Liver (tissue), 9 donors: Measurements from ENCODE around the gene NKAIN2. TPM values are rescaled to one million over a fixed set of nuclear protein-coding genes. Genes with fewer than 3 reads are reported as not detected.

Experiments
- DNase-seq: peaks from one replicate; pipeline ENCODE4 v3.0.0-alpha.2; 2017; ENCODE audit warnings: low spot score
- H3K27ac ChIP-seq, 2 donors: one replicate each; pipeline ENCODE4 v1.7.0; 2013; ENCODE audit warnings: inconsistent platforms in 2 of 2, low read length in 2 of 2, control low read depth in 1 of 2, low read depth in 1 of 2, mild to moderate bottlenecking in 1 of 2
- H3K27me3 ChIP-seq, 4 donors: one replicate each; pipeline versions ENCODE4 v1.6.1 to v1.7.0; 2013; ENCODE audit warnings: low read length in 3 of 4, inconsistent platforms in 1 of 4, mild to moderate bottlenecking in 1 of 4, moderate library complexity in 1 of 4; ENCODE audit not compliant: control insufficient read depth in 4 of 4, insufficient read depth in 4 of 4
- H3K36me3 ChIP-seq, 4 donors: one replicate each; pipeline versions ENCODE4 v1.6.1 to v1.7.0; 2013; ENCODE audit warnings: low read length in 3 of 4, mild to moderate bottlenecking in 3 of 4, low read depth in 1 of 4, moderate library complexity in 1 of 4; ENCODE audit not compliant: control insufficient read depth in 4 of 4, insufficient read depth in 3 of 4
- H3K4me1 ChIP-seq, 4 donors: one replicate each; pipeline versions ENCODE4 v1.6.1 to v1.7.0; 2013; ENCODE audit warnings: low read length in 3 of 4, mild to moderate bottlenecking in 3 of 4, moderate library complexity in 1 of 4; ENCODE audit not compliant: control insufficient read depth in 4 of 4, insufficient read depth in 4 of 4
- H3K4me3 ChIP-seq, 3 donors: one replicate each; pipeline versions ENCODE4 v1.6.1 to v1.7.0; 2013; ENCODE audit warnings: low read length in 3 of 3, control low read depth in 1 of 3, low read depth in 1 of 3, mild to moderate bottlenecking in 1 of 3
- H3K9ac ChIP-seq, 2 donors: one replicate each; pipeline ENCODE4 v1.7.0; 2013; ENCODE audit warnings: low read length in 2 of 2, mild to moderate bottlenecking in 2 of 2, moderate library complexity in 2 of 2, control low read depth in 1 of 2, low read depth in 1 of 2
- H3K9me3 ChIP-seq, 4 donors: one replicate each; pipeline versions ENCODE4 v1.6.1 to v1.7.0; 2013; ENCODE audit warnings: low read length in 3 of 4; ENCODE audit not compliant: control insufficient read depth in 4 of 4
- EGR1 ChIP-seq, 2 donors: IDR thresholded peaks; 2 replicates each; pipeline ENCODE4 v1.6.1; 2016 to 2018; ENCODE audit warnings: antibody characterized with exemption in 2 of 2, low read depth in 2 of 2
- FOXA1 ChIP-seq: IDR thresholded peaks from 2 replicates; pipeline ENCODE4 v1.6.1; 2016; ENCODE audit warnings: antibody characterized with exemption
- FOXA2 ChIP-seq: IDR thresholded peaks from 2 replicates; pipeline ENCODE4 v1.6.1; 2016; ENCODE audit warnings: antibody characterized with exemption
- GABPA ChIP-seq, 2 donors: IDR thresholded peaks in 1 of 2; conservative IDR thresholded peaks in 1 of 2; 2 replicates each; pipeline ENCODE4 v1.6.1; 2016; ENCODE audit warnings: antibody characterized with exemption in 2 of 2, mild to moderate bottlenecking in 1 of 2, moderate library complexity in 1 of 2
- HNF4A ChIP-seq, 2 donors: conservative IDR thresholded peaks; 2 replicates each; pipeline ENCODE4 v1.6.1; 2016; ENCODE audit warnings: antibody characterized with exemption in 2 of 2, mild to moderate bottlenecking in 2 of 2
- HNF4G ChIP-seq: IDR thresholded peaks from 2 replicates; pipeline ENCODE4 v1.6.1; 2016; ENCODE audit warnings: antibody characterized with exemption
- JUND ChIP-seq, 2 donors: IDR thresholded peaks; 2 replicates each; pipeline ENCODE4 v1.6.1; 2016; ENCODE audit warnings: antibody characterized with exemption in 2 of 2
- NR2F2 ChIP-seq: IDR thresholded peaks from 2 replicates; pipeline ENCODE4 v1.6.1; 2016; ENCODE audit warnings: antibody characterized with exemption
- RAD21 ChIP-seq, 2 donors: IDR thresholded peaks; 2 replicates each; pipeline ENCODE4 v1.6.1; 2016; ENCODE audit warnings: antibody characterized with exemption in 2 of 2, mild to moderate bottlenecking in 2 of 2
- RXRA ChIP-seq, 2 donors: IDR thresholded peaks; 2 replicates each; pipeline ENCODE4 v1.6.1; 2017 to 2018; ENCODE audit warnings: antibody characterized with exemption in 2 of 2, mild to moderate bottlenecking in 1 of 2
- SP1 ChIP-seq: IDR thresholded peaks from 2 replicates; pipeline ENCODE4 v1.6.1; 2018; ENCODE audit warnings: antibody characterized with exemption, mild to moderate bottlenecking
- TAF1 ChIP-seq: conservative IDR thresholded peaks from 2 replicates; pipeline ENCODE4 v1.6.1; 2016; ENCODE audit warnings: antibody characterized with exemption, mild to moderate bottlenecking
- YY1 ChIP-seq: IDR thresholded peaks from 2 replicates; pipeline ENCODE4 v1.6.1; 2016; ENCODE audit warnings: antibody characterized with exemption, mild to moderate bottlenecking
- WGBS: extraction: QIAGEN DNeasy Blood & Tissue Kit; methylation state at CpG from one replicate; pipeline ENCODE4 v1.1.7; 2013; 5-methylcytosine and 5-hydroxymethylcytosine counted together
- polyA plus RNA-seq, 2 donors: library from polyadenylated mRNA; stranded (reverse) in 1 of 2; unstranded in 1 of 2; fragments of 200-250 nt in 1 of 2; fragments of >200 nt in 1 of 2; fragmentation: Nextera tagmentation in 1 of 2; extraction: Ambion mirVana in 1 of 2; gene quantifications; one replicate each; pipeline versions ENCODE4 v1.2.1 to v1.2.3, GENCODE V29; 2013 to 2015
- total RNA-seq, 2 donors: library from RNA; depleted of rRNA; stranded (reverse); fragments of >200 nt; gene quantifications; one replicate each; pipeline ENCODE4 v1.2.3, GENCODE V29; 2014
- TF ChIP-seq, protein P1 (sequence below): IDR thresholded peaks from 2 replicates; pipeline ENCODE4 v1.6.1; 2016; ENCODE audit warnings: antibody characterized with exemption
- TF ChIP-seq, protein P2 (sequence below): fragments of 150-350 bp; IDR thresholded peaks from 2 replicates; pipeline ENCODE4 v1.5.1; 2017; ENCODE audit warnings: improper control_type of control experiment, low read depth, low read length; ENCODE audit not compliant: missing input control
- TF ChIP-seq, protein P3 (sequence below): IDR thresholded peaks from 2 replicates; pipeline ENCODE4 v1.6.1; 2016; ENCODE audit warnings: antibody characterized with exemption
- TF ChIP-seq, protein P4 (sequence below): IDR thresholded peaks from 2 replicates; pipeline ENCODE4 v1.6.1; 2016; ENCODE audit warnings: antibody characterized with exemption, mild to moderate bottlenecking
- TF ChIP-seq, protein P5 (sequence below): IDR thresholded peaks from 2 replicates; pipeline ENCODE4 v1.6.1; 2016; ENCODE audit warnings: antibody characterized with exemption
- donor health status: healthy.
- donor health status: healthy.
- donor health status: healthy.
- donor health status: healthy.
- donor health status: healthy.

Gene NKAIN2
- total and polyA plus RNA-seq, 4 donors = 0.05 to 0.14 TPM; not detected in 2

DNA sequence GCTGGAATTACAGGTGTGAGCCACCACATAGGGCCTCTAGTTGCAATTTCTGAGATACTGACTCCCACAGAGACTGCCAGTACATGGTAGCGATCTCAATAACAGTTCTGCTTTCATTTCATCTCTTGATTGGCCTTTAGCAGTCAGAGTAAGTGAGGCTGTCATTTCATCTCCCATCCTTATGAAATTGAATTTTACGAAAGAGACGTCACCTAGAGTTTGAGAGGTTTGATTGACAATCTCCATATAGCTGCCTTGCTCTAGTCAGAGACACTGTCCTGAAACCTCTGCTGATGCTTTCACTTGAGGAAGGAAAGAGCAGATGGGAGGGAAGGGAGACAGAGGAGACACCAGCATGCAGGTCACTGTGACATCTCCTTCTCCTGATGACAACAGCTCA lies 466.1 kb downstream of the NKAIN2 start:
- Histone ChIP-seq H3K4me1 (no peaks in the 10 kb centered on the region), H3K36me3 (no peaks in the 10 kb centered on the region), H3K9ac (no peak overlapping the region), H3K4me3 (no peak overlapping the region), H3K27ac (no peak overlapping the region), H3K27me3 (no peaks in the 10 kb centered on the region), H3K9me3 (no peaks in the 10 kb centered on the region)
- WGBS = 93% methylated on average over 3 of the region's 3 CpGs
- DNase-seq = no peak
- TF ChIP-seq, protein P1, sequence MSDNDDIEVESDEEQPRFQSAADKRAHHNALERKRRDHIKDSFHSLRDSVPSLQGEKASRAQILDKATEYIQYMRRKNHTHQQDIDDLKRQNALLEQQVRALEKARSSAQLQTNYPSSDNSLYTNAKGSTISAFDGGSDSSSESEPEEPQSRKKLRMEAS = no peak
- no peak for TF ChIP-seq GABPA (IDR thresholded peaks at IDR 0.05 in 1 of 2, conservative IDR thresholded peaks at IDR 0.05 in 1 of 2)
- TF ChIP-seq, protein P2, sequence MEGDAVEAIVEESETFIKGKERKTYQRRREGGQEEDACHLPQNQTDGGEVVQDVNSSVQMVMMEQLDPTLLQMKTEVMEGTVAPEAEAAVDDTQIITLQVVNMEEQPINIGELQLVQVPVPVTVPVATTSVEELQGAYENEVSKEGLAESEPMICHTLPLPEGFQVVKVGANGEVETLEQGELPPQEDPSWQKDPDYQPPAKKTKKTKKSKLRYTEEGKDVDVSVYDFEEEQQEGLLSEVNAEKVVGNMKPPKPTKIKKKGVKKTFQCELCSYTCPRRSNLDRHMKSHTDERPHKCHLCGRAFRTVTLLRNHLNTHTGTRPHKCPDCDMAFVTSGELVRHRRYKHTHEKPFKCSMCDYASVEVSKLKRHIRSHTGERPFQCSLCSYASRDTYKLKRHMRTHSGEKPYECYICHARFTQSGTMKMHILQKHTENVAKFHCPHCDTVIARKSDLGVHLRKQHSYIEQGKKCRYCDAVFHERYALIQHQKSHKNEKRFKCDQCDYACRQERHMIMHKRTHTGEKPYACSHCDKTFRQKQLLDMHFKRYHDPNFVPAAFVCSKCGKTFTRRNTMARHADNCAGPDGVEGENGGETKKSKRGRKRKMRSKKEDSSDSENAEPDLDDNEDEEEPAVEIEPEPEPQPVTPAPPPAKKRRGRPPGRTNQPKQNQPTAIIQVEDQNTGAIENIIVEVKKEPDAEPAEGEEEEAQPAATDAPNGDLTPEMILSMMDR = no peak
- no peak for TF ChIP-seq FOXA1
- no peak for TF ChIP-seq NR2F2
- TF ChIP-seq HNF4A (conservative IDR thresholded peaks at IDR 0.05) = no peak
- TF ChIP-seq EGR1 (IDR thresholded peaks at IDR 0.05; ENCODE audit: low read depth in 2 of 2) = no peak
- no peak for TF ChIP-seq HNF4G

DNA sequence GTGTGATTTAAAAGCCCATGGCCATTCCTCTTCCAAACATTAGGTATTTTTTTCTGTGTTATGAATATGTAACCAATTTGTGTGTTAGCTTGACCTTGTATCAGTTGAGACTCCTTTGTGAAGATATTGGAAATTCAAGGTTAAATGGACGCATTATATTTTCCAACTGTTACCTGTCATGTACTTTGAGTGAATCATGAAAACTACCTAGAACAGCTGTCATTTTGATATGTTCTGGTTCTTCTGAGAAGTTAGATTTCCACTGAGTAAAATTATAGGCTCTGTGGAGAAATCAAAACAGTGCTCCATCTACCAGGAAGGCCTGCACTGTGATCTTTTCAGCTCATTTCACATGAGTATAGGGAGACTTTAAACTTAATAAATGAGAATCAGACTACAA lies 470.0 kb downstream of the NKAIN2 start:
- no peak overlapping the region for H3K27ac ChIP-seq
- no peaks in the 10 kb centered on the region for H3K27me3 ChIP-seq
- no peaks in the 10 kb centered on the region for H3K9me3 ChIP-seq
- no peak for TF ChIP-seq FOXA1
- TF ChIP-seq FOXA2 = no peak
- TF ChIP-seq GABPA (IDR thresholded peaks at IDR 0.05 in 1 of 2, conservative IDR thresholded peaks at IDR 0.05 in 1 of 2) = no peak
- TF ChIP-seq SP1 = no peak
- no peak for TF ChIP-seq HNF4G
- TF ChIP-seq, protein P2 = no peak
- no peak for TF ChIP-seq RAD21 (IDR thresholded peaks at IDR 0.05)
- TF ChIP-seq, protein P3, sequence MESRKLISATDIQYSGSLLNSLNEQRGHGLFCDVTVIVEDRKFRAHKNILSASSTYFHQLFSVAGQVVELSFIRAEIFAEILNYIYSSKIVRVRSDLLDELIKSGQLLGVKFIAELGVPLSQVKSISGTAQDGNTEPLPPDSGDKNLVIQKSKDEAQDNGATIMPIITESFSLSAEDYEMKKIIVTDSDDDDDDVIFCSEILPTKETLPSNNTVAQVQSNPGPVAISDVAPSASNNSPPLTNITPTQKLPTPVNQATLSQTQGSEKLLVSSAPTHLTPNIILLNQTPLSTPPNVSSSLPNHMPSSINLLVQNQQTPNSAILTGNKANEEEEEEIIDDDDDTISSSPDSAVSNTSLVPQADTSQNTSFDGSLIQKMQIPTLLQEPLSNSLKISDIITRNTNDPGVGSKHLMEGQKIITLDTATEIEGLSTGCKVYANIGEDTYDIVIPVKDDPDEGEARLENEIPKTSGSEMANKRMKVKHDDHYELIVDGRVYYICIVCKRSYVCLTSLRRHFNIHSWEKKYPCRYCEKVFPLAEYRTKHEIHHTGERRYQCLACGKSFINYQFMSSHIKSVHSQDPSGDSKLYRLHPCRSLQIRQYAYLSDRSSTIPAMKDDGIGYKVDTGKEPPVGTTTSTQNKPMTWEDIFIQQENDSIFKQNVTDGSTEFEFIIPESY = no peak
- TF ChIP-seq, protein P4, sequence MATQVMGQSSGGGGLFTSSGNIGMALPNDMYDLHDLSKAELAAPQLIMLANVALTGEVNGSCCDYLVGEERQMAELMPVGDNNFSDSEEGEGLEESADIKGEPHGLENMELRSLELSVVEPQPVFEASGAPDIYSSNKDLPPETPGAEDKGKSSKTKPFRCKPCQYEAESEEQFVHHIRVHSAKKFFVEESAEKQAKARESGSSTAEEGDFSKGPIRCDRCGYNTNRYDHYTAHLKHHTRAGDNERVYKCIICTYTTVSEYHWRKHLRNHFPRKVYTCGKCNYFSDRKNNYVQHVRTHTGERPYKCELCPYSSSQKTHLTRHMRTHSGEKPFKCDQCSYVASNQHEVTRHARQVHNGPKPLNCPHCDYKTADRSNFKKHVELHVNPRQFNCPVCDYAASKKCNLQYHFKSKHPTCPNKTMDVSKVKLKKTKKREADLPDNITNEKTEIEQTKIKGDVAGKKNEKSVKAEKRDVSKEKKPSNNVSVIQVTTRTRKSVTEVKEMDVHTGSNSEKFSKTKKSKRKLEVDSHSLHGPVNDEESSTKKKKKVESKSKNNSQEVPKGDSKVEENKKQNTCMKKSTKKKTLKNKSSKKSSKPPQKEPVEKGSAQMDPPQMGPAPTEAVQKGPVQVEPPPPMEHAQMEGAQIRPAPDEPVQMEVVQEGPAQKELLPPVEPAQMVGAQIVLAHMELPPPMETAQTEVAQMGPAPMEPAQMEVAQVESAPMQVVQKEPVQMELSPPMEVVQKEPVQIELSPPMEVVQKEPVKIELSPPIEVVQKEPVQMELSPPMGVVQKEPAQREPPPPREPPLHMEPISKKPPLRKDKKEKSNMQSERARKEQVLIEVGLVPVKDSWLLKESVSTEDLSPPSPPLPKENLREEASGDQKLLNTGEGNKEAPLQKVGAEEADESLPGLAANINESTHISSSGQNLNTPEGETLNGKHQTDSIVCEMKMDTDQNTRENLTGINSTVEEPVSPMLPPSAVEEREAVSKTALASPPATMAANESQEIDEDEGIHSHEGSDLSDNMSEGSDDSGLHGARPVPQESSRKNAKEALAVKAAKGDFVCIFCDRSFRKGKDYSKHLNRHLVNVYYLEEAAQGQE = no peak
- TF ChIP-seq TAF1 = no peak
- no peak for TF ChIP-seq HNF4A (conservative IDR thresholded peaks at IDR 0.05)
- TF ChIP-seq, protein P1 = no peak
- no peak for TF ChIP-seq YY1
- TF ChIP-seq, protein P5, sequence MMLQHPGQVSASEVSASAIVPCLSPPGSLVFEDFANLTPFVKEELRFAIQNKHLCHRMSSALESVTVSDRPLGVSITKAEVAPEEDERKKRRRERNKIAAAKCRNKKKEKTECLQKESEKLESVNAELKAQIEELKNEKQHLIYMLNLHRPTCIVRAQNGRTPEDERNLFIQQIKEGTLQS = no peak
- no peak for TF ChIP-seq NR2F2
- TF ChIP-seq RXRA (IDR thresholded peaks at IDR 0.05) = no peak
- TF ChIP-seq JUND (IDR thresholded peaks at IDR 0.05) = no peak
- TF ChIP-seq EGR1 (IDR thresholded peaks at IDR 0.05; ENCODE audit: low read depth in 2 of 2) = no peak
- H3K4me1 ChIP-seq = no peaks in the 10 kb centered on the region
- no peak for DNase-seq
- WGBS = 92% methylated on average over 1 of the region's 1 CpG
- H3K36me3 ChIP-seq = no peaks in the 10 kb centered on the region
- no peak overlapping the region for H3K9ac ChIP-seq
- H3K4me3 ChIP-seq = no peak overlapping the region
